ENCODE data around the gene DOCK4.

The DOCK4 gene

DNA sequence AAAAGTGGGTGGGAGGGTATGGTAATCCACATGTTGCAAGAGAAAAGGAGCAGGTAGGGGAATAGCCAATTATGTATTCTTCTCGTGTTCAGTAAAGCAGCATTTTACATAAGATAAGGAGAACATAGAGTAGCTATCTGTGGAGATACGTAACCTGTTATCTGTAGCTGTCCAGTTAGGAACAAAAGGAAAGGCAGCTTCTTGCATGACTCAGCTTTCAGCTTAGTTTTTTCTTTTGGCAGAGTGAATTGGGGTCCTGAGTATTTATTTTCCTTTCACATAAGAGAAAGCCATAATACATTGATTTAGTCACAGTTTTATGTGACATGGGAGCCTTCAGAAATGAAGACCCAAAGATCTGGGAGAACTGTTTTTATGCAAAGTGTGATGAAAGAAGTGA, 527.2 kb downstream of the DOCK4 start:
- TF ChIP-seq, protein P1, sequence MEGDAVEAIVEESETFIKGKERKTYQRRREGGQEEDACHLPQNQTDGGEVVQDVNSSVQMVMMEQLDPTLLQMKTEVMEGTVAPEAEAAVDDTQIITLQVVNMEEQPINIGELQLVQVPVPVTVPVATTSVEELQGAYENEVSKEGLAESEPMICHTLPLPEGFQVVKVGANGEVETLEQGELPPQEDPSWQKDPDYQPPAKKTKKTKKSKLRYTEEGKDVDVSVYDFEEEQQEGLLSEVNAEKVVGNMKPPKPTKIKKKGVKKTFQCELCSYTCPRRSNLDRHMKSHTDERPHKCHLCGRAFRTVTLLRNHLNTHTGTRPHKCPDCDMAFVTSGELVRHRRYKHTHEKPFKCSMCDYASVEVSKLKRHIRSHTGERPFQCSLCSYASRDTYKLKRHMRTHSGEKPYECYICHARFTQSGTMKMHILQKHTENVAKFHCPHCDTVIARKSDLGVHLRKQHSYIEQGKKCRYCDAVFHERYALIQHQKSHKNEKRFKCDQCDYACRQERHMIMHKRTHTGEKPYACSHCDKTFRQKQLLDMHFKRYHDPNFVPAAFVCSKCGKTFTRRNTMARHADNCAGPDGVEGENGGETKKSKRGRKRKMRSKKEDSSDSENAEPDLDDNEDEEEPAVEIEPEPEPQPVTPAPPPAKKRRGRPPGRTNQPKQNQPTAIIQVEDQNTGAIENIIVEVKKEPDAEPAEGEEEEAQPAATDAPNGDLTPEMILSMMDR (IDR thresholded peaks at IDR 0.05): no peak
- TF ChIP-seq ZFX (IDR thresholded peaks at IDR 0.05; ENCODE audit: borderline replicate concordance): no peak
- H3K27ac ChIP-seq: no peak overlapping the region

DNA sequence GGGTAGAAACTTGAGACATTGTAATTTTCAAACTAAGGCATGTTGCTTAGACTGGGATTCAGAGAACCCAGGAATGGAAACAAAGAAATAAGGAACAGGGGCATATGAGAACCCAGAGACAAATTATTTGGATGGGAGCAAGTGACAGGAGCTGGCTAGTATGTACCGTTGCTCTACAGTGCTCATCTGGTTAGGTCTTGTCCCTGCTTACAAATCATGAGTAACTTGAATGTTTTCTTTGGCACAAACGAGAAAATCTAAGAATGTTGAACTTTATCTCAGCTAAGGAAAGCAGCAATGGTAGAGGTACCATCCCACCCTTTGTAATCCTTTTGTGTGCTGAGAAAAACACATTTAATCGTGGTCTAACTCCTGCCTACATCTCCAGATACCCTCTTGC, 527.9 kb downstream of the DOCK4 start:
- H3K27ac ChIP-seq: no peak overlapping the region
- TF ChIP-seq ZFX (IDR thresholded peaks at IDR 0.05; ENCODE audit: borderline replicate concordance): no peak

DNA sequence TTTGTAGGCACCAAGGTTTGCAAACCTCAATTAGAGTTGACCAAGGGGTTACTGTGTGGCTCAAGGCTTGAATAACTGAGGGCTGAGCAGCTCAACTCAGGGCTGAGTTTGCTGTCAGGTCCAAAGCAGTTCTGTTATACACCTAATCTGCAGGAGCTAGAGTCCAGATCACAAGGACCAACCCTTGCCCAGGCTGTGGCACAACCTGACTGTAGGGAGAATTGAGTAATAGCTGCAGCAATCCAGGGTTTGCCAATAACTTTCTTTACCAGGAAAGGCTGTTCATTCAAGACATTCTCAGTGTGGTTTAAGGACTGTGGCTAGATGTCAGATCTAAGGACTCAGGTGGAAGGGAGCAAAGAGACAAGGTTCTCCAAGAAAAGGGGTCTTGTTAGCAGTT, 528.4 kb downstream of the DOCK4 start:
- no peak for TF ChIP-seq ZFX (IDR thresholded peaks at IDR 0.05; ENCODE audit: borderline replicate concordance)
- TF ChIP-seq, protein P1 (IDR thresholded peaks at IDR 0.05): no peak
- no peak overlapping the region for H3K27ac ChIP-seq

GRCh38 chr7:111676811-111677210, 529.4 kb downstream of the DOCK4 start:
- TF ChIP-seq, protein P1 (IDR thresholded peaks at IDR 0.05): no peak
- no peak for TF ChIP-seq ZFX (IDR thresholded peaks at IDR 0.05; ENCODE audit: borderline replicate concordance)
- H3K27ac ChIP-seq: no peak overlapping the region

Data from 22Rv1 (cell line).